Limb (tissue), 2 donors: ENCODE results near the gene CCDC137.

Experiments used
- DNase-seq, 2 donors: peaks; one replicate each; pipeline ENCODE4 v3.0.0-alpha.2; 2016; ENCODE audit errors: extremely low spot score in 2 of 2

Gene CCDC137

GRCh38 chr17:81700353-81701287, 34.1 kb downstream of the CCDC137 start:
- no peak for DNase-seq

DNA sequence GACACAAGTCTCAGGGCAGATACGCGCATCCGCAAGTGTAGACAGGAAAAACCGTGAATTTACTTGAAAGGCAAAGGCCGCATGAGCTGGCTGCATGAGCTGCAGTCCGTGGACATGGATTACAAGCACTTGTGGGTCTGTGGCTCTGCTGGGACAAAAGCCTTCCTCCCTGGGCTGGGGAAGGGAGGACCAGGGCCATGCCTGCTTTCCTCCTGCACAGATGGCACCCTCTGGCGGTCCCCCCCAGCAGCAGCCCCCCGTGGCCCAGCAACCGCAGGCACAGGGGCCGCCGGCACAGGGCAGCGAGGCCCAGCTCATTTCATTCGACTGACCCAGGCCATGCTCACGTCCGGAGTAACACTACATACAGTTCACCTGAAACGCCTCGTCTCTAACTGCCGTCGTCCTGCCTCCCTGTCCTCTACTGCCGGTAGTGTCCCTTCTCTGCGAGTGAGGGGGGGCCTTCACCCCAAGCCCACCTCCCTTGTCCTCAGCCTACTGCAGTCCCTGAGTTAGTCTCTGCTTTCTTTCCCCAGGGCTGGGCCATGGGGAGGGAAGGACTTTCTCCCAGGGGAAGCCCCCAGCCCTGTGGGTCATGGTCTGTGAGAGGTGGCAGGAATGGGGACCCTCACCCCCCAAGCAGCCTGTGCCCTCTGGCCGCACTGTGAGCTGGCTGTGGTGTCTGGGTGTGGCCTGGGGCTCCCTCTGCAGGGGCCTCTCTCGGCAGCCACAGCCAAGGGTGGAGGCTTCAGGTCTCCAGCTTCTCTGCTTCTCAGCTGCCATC, 34.9 kb downstream of the CCDC137 start:
- no peak for DNase-seq

- peak; percentile 94 to 96 for DNase-seq
Measured at GRCh38 chr17:81702934-81703746, 36.6 kb downstream of the CCDC137 start, which contains the start of gene MRPL12. TSS of gene MRPL12 (plus strand) at chr17:81703367. CDS start at chr17:81703502, 135 bp downstream.

DNA sequence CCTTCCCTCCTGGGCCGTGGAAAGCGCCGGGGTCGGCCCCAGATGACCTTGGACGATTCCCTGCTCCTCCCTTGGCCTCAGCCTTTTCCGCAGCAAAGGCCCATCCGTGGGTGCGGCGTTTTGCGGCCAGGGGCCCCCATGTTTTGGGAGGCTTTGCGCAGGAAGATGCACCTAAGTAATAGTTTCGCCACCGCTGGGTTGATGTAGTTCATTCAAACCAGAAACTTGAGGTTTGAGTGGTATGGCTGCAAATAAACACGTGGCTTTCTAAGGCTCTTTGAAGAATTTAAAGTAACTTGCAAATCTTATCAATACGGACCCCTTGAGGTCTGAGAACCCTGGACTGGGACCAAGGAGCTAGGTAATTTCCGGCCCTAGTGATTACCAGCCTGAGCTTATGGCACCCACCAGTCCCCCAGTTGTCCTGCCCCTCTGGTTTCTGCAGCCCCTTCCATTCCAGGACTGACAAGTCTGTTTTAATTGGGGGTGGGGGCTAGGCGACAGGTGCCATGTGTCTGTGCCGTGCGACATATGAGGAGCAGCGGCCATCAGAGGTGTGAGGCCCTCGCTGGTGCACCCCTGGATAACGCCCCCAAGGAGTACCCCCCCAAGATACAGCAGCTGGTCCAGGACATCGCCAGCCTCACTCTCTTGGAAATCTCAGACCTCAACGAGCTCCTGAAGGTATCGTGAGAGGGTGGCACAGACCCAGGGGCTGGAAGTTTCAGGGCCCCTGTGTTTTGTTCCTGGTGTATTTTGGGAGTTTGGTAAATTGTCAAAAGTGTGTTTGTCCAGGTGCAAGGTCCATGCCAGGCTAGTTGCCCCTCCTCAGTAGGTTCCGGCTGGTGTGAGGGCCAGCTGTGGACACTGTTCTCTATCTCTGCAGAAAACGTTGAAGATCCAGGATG, 37.5 kb downstream of the CCDC137 start:
- DNase-seq, result no peak

DNA sequence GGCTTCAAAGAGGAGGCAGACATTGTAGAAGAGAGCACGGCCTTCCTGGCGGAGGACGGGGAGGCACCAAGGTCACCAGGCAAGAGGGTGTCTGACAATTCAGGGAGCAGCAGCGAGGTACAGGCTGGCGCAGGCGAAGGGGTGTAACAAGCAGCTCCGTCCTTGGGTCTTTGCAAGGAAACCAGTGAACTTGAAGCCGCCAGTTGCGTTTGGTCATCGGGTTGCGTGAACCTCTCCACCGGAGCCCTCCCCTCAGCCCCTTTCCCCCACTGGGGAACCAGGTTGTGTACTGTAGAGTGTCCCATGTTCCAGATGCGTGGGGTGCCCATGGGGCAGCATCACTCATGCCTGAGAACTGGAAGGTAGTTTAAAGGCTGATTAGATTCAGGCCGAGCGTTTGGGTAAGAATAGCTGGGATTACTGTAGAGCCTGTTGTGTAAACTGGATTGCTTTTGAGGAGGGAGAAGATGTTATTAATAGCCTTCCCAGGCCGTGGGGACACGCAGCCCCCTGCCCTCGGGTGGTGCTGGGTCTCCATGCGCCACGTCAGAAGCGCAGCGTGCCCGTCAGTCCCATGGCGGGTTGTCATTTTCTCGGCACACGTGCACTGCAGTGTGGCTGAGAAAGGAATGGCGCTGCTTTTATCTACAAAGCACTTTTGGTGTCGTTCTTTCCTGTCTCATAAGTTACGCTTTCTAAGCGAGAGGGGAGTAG, 39.1 kb downstream of the CCDC137 start:
- DNase-seq, result no peak

- DNase-seq, result no peak
Measured at GRCh38 chr17:81706232-81706611, 39.7 kb downstream of the CCDC137 start.

DNA sequence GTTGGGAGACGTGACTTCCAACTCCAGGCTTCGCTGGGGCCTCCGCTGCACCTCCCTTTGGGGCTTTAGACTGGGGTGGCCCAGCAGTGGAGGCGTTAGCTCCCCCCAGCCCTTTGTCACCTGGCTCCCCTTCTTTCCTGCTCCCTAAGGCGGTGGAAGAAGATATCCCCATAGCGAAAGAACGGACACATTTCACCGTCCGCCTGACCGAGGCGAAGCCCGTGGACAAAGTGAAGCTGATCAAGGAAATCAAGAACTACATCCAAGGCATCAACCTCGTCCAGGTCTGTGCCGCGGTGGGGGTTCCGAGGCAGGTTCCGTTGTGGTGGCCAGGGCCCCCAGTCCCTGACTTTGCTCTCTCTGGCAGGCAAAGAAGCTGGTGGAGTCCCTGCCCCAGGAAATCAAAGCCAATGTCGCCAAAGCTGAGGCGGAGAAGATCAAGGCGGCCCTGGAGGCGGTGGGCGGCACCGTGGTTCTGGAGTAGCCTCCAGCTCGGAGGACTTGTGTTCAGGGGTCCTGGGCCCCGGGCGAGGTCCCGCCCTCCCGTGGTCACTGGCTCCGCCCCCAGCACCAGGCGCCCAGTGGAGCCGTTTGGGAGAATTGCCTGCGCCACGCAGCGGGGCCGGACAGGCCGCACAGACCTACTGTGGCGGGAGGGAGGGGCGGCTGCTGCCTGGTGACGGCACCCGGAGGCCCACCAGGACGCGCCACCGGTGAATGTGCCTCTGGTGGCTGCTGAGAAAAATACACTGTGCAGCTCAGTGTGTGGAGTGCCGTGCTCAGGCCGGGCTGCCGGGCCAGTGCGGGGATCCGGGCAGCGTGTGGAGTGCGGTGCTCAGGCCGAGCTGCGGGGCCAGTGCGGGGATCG, 40.5 kb downstream of the CCDC137 start:
- DNase-seq, result no peak

DNA sequence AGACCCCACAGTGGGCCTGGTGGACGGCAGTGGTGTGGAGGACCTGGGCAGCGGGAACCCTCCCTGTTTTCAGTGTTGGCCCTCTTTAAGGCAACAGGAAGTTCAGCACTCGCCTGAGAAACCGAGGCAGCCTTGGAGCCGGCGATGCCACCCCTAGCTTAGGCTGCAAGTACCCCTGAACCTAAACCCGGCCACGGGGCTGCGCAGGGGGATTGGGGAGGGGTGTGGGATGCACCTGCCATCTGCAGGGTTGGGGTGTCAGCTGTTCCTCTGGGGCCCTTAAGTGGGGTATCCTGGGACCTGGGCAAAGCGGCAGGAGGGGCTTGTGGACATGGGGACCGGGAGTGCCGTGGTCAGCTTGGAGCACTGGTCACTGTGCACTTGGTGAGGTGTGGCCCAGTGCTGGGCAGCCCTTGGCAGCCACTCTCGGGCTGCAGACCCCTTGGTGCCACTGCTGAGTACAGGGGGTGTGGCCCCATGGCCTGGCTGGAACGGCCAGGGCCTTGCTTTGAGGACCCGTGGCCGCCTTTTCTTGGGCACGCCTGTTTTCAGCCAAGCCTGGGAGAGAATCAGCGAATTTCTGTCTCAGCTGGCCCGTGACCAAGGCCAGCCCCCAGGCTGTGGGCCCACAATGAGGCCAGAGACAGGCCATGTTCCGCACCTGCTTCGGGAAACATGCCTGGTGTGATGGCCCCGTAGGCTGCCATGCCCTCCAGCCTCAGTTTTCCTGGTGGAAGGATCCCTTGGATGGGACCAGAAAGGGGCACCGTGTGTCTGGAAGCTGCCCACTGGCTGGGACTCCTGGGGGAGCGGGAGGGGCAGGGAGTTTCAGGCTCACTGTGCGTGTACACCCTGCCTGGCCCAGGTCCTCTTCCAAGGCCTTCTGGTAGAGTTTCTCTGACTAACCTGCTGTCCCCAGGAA, 41.4 kb downstream of the CCDC137 start:
- DNase-seq, result no peak

DNA sequence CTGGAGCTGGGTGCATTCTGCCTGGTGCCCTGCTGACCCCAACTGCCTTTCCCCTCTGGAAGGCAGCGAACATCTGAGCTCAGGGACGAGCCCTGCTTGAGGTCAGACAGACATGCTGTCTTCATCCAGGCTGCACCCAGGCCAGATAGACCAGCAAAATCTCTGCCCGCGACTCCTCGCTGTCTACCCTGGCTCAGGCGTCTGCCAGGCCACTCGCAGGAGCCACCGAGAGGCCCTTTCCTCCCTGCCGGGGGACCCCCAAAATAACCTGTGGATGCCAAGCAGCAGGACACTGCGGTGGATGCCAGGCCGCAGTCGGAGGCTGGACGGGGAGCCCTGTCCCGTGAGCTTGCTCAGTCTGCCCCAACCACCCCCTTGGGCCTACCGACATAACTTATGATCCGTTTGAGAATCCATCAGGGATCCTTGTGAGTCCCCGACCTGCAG, 42.2 kb downstream of the CCDC137 start:
- DNase-seq, result no peak

GRCh38 chr17:81710514-81711308, 44.2 kb downstream of the CCDC137 start:
- DNase-seq, result no peak

- DNase-seq, result peak; percentile 73 to 85
Measured at GRCh38 chr17:81711814-81712467, 45.4 kb downstream of the CCDC137 start, which contains the start of gene SLC25A10. TSS of gene SLC25A10 (plus strand) at chr17:81712284. CDS start at chr17:81712427, 143 bp downstream.

DNA sequence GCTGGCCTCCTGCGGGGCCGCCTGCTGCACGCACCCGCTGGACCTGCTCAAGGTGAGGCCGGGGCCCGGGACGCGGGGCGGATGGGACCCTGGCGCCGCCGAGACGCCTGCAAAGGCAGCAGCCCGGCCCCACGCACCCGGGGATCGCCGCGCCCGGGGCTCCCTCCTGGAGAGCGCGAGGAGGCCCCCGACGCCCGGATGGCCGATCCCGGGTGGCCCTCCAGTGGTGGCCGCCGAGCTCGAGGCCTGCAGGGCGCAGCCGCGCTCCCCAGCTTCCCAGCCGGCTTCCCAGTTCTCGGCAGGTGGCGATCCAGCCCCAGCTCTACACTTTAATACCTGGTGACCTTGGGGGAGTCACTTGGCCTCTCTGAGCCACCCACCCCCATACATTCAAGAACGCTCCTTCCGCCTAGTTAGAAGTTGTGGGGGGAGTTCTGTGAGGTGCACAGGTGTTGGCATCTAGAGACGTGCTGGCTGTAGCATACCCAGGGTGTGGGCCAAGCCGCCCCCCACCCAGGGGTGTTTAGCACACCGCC, 46.0 kb downstream of the CCDC137 start:
- no peak for DNase-seq

DNA sequence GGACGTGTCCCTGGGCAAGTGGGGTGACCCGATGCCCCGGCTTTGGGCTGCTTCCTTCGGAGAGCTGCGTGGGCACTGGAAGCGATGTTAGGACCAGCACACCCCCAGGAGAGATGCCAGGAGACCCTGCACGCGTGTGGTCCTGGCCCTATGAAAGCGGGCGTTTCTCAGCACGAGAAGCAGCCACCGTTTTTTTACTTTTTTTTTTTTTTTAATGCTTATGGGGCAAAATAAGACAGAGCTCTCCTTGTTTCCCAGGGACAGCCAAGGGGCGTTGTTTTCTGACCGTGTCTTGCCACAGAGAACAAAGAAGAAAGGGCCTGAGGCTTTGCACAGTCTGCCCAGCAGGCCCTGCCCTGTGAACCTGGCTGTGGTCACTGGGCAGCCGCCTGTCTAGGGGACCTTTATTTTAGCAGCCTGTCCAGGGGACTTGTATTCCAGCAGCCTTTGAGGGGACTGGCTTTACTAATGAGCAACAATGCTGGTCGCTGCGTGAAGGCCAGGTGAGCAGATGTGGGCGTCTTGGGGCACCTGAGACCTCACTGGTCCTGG, 46.5 kb downstream of the CCDC137 start:
- DNase-seq, result no peak

- no peak for DNase-seq
Measured at GRCh38 chr17:81713556-81714411, 47.2 kb downstream of the CCDC137 start.
